ENCODE data around the gene PDE3A.

Gene PDE3A

DNA sequence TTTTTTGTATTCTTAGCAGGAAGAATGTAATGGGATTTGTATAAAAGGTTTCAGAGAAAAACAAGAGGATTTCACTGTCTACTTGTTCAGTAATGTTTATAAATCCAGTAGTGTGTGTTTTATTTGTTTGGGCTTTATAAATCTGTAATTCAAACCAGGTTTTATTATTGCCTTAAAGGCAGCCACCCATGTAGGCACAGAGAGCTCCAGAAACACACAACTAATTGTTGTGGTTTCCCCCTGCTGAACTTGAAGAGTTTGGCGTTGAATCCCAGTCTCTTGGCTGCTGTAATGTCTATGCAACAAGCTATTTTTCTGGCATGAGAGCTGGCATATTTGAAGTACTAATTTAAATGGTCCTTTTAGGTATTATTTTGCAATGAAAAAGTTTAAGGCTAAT lies 263.4 kb downstream of the PDE3A start:
- DNase-seq (ENCODE audit: low read depth), result peak; percentile 43
- no peak overlapping the region for H3K4me3 ChIP-seq (ENCODE audit: low read depth, low read length)
- TF ChIP-seq, protein P1, sequence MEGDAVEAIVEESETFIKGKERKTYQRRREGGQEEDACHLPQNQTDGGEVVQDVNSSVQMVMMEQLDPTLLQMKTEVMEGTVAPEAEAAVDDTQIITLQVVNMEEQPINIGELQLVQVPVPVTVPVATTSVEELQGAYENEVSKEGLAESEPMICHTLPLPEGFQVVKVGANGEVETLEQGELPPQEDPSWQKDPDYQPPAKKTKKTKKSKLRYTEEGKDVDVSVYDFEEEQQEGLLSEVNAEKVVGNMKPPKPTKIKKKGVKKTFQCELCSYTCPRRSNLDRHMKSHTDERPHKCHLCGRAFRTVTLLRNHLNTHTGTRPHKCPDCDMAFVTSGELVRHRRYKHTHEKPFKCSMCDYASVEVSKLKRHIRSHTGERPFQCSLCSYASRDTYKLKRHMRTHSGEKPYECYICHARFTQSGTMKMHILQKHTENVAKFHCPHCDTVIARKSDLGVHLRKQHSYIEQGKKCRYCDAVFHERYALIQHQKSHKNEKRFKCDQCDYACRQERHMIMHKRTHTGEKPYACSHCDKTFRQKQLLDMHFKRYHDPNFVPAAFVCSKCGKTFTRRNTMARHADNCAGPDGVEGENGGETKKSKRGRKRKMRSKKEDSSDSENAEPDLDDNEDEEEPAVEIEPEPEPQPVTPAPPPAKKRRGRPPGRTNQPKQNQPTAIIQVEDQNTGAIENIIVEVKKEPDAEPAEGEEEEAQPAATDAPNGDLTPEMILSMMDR (conservative IDR thresholded peaks at IDR 0.05; ENCODE audit: low read depth, low read length), result no peak

DNA sequence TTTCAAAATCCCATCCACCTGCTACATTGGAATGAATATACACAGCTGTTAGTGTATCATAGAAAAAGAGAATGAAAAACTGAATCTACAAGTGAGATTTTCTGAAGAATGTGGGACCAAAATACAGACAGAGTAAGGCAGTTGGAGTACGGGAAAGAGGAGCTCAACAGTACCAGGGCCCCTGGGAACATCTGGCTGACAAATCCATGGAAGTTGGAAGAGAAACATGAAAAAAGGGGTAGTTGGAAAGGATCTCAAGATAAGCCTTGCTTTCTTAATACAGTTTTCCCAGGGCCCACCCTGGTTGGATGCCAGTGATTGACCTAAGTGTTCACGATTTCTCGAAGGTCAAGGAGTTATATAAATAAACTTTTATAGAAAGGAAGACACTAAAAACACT lies 272.8 kb downstream of the PDE3A start:
- TF ChIP-seq, protein P1 (conservative IDR thresholded peaks at IDR 0.05; ENCODE audit: low read depth, low read length), result no peak
- H3K4me3 ChIP-seq (ENCODE audit: low read depth, low read length), result no peak overlapping the region
- DNase-seq (ENCODE audit: low read depth), result no peak

DNA sequence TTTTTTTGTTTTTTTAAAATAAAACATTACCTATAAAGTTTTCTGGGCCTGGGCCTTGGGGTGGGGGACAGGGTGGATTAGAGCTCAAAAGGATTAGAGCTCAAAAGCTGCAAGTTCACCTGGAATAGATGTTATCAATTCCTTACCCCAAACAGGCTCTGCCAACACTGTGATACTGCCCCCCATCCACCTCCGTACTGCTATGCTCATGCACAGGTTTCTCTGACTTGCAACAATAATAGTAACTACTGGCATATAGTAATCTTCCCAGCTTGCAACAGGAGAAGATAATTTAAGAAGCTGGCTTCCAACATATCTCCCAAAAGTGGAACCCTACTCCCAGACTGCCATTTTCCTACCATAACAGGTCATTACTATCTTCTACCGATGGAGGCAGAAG lies 275.5 kb downstream of the PDE3A start:
- no peak for DNase-seq (ENCODE audit: low read depth)
- H3K4me3 ChIP-seq (ENCODE audit: low read depth, low read length), result no peak overlapping the region
- TF ChIP-seq, protein P1 (conservative IDR thresholded peaks at IDR 0.05; ENCODE audit: low read depth, low read length), result no peak

DNA sequence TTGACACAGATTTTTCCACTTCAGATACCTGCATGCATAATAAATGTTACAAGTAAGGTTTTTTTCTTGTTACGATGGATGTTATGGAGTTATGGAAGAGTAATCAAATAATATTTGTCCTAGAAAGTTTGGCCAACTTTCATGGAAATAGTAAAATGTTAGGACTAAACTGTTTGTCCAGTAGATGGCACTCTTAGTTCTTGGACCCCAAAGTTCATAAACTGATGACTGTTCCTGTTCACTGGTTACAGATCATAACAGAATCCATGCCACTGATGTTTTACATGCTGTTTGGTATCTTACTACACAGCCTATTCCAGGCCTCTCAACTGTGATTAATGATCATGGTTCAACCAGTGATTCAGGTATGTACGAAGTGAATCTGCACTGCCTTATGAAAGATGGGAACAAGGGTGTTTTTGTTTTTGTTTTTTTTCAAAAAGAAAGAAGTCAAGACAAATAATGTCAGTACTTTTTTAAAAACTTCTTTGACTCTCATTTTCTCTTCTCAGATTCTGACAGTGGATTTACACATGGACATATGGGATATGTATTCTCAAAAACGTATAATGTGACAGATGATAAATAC lies 278.0 kb downstream of the PDE3A start:
- peak; percentile 80 for DNase-seq (ENCODE audit: low read depth)
- TF ChIP-seq, protein P1 (conservative IDR thresholded peaks at IDR 0.05; ENCODE audit: low read depth, low read length), result peak; percentile 69
- no peak overlapping the region for H3K4me3 ChIP-seq (ENCODE audit: low read depth, low read length)

DNA sequence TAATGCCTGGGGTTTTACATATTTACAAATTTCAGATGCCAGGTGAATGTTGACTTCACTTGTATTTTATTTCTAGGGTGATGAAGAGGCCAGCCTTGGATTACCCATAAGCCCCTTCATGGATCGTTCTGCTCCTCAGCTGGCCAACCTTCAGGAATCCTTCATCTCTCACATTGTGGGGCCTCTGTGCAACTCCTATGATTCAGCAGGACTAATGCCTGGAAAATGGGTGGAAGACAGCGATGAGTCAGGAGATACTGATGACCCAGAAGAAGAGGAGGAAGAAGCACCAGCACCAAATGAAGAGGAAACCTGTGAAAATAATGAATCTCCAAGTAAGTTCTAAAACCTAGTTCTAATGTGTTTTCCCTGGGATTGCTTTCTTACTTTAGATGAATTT lies 285.5 kb downstream of the PDE3A start:
- DNase-seq (ENCODE audit: low read depth), result no peak
- no peak overlapping the region for H3K4me3 ChIP-seq (ENCODE audit: low read depth, low read length)
- TF ChIP-seq, protein P1 (conservative IDR thresholded peaks at IDR 0.05; ENCODE audit: low read depth, low read length), result no peak

DNA sequence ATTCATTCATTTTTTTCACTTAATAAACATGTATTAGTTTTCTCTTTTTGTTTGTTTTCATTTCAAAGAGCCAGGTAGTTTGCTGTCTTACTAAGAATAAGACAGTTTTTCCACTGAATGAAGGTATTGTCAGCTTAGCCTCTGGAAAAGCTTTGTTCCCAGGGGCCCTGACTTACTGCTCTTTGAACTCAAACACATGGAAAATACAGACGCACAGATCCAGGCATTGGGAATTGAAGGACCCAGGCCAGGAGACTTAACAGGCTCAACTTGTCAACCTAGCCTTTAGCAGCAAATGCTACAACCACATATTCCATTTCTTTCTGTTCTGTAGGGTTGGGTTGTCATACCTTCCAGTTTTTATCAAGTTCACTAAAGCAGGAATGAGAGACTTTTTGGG lies 288.3 kb downstream of the PDE3A start:
- TF ChIP-seq, protein P1 (conservative IDR thresholded peaks at IDR 0.05; ENCODE audit: low read depth, low read length), result no peak
- no peak for DNase-seq (ENCODE audit: low read depth)
- H3K4me3 ChIP-seq (ENCODE audit: low read depth, low read length), result no peak overlapping the region

DNA sequence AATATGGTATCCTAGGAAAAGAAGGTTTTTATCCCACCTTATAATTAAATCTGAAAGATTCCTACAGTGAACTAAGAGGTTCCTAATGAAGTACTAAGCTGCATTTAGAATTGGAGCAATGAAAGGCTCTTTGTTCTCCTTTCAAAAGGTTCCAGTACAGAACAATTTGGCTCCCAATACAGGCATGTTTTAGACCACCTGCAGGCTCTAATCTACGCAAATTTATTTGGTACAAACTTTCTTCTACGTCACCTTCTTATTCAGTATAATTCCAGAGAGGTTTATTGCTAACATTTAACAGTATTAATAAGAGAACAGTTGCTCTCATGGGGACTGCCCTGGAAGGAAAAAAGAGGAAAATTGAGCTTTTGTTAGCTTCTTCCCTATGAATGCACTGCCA lies 289.2 kb downstream of the PDE3A start:
- no peak overlapping the region for H3K4me3 ChIP-seq (ENCODE audit: low read depth, low read length)
- no peak for DNase-seq (ENCODE audit: low read depth)
- TF ChIP-seq, protein P1 (conservative IDR thresholded peaks at IDR 0.05; ENCODE audit: low read depth, low read length), result no peak
